ENCODE data around the gene PCDHB15. TPM values are rescaled to one million over a fixed set of nuclear protein-coding genes. Genes with fewer than 3 reads are reported as not detected.
"Not testable (repeated sequence)": the region's sequence is repeated elsewhere in the genome, so short reads cannot be mapped to it uniquely, and the experiment has no call there.

The PCDHB15 gene
- total and polyA plus RNA-seq, 7 donors: 0.44 to 2.5 (median 0.58) TPM

GRCh38 chr5:141241496-141241895, 3.7 kb upstream of the PCDHB15 start:
- DNase-seq (no peak), ATAC-seq (no peak)
- Histone ChIP-seq H3K27me3 (ENCODE audit: insufficient read depth in 3 of 3, low read length in 2 of 3) (peaks cover 0 to 59% (median 17%) of the 10 kb centered on the region in 3 donors), H3K4me1 (no peaks in the 10 kb centered on the region), H3K27ac (no peak overlapping the region), H3K4me3 (no peak overlapping the region), H3K36me3 (ENCODE audit: insufficient read depth in 1 of 2, low read depth in 1 of 2) (no peaks in the 10 kb centered on the region), H3K9me3 (peaks cover 37% of the 10 kb centered on the region)
- WGBS, 3 donors: 21 to 23% (median 22%) methylated on average over 34 to 43 of the region's 43 CpGs
- TF ChIP-seq, protein P1, sequence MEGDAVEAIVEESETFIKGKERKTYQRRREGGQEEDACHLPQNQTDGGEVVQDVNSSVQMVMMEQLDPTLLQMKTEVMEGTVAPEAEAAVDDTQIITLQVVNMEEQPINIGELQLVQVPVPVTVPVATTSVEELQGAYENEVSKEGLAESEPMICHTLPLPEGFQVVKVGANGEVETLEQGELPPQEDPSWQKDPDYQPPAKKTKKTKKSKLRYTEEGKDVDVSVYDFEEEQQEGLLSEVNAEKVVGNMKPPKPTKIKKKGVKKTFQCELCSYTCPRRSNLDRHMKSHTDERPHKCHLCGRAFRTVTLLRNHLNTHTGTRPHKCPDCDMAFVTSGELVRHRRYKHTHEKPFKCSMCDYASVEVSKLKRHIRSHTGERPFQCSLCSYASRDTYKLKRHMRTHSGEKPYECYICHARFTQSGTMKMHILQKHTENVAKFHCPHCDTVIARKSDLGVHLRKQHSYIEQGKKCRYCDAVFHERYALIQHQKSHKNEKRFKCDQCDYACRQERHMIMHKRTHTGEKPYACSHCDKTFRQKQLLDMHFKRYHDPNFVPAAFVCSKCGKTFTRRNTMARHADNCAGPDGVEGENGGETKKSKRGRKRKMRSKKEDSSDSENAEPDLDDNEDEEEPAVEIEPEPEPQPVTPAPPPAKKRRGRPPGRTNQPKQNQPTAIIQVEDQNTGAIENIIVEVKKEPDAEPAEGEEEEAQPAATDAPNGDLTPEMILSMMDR (IDR thresholded peaks at IDR 0.05): no peak
- intact Hi-C loops (cut with DNase I): loop anchor here in 1 of 2 donors (10.0 kb wide), 1 partner anchor 323 kb away; no protein-coding TSS in a partner anchor

DNA sequence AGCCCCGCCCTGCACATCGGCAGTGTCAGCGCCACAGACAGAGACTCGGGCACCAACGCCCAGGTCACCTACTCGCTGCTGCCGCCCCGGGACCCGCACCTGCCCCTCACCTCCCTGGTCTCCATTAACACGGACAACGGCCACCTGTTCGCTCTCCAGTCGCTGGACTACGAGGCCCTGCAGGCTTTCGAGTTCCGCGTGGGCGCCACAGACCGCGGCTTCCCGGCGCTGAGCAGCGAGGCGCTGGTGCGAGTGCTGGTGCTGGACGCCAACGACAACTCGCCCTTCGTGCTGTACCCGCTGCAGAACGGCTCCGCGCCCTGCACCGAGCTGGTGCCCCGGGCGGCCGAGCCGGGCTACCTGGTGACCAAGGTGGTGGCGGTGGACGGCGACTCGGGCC, 1.8 kb downstream of the PCDHB15 start:
- not testable (repeated sequence) for H3K27ac ChIP-seq; DNase-seq; ATAC-seq; H3K4me3 ChIP-seq; H3K36me3 ChIP-seq (ENCODE audit: insufficient read depth in 1 of 2, low read depth in 1 of 2); H3K4me1 ChIP-seq
- intact Hi-C loops (cut with DNase I): loop anchor here in 1 of 2 donors (1.0 to 10.0 kb wide), 2 partner anchors 14 to 318 kb away; no protein-coding TSS in a partner anchor
- WGBS, 3 donors: 27 to 49% (median 47%) methylated on average over 17 to 31 of the region's 42 CpGs
- peaks cover 47% of the 10 kb centered on the region for H3K9me3 ChIP-seq
- peaks cover 0 to 15% (median 7%) of the 10 kb centered on the region in 3 donors for H3K27me3 ChIP-seq (ENCODE audit: insufficient read depth in 3 of 3, low read length in 2 of 3)

DNA sequence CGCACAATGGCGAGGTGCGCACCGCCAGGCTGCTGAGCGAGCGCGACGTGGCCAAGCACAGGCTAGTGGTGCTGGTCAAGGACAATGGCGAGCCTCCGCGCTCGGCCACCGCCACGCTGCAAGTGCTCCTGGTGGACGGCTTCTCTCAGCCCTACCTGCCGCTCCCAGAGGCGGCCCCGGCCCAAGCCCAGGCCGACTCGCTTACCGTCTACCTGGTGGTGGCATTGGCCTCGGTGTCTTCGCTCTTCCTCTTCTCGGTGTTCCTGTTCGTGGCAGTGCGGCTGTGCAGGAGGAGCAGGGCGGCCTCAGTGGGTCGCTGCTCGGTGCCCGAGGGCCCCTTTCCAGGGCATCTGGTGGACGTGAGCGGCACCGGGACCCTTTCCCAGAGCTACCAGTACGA, 2.2 kb downstream of the PCDHB15 start:
- not testable (repeated sequence) for ATAC-seq; H3K4me1 ChIP-seq; H3K36me3 ChIP-seq (ENCODE audit: insufficient read depth in 1 of 2, low read depth in 1 of 2); H3K27ac ChIP-seq; DNase-seq; H3K4me3 ChIP-seq
- 45 to 51% (median 47%) methylated on average over 30 to 34 of the region's 34 CpGs for WGBS, 3 donors
- Histone ChIP-seq H3K27me3 (ENCODE audit: insufficient read depth in 3 of 3, low read length in 2 of 3) (peaks cover 0 to 14% (median 7%) of the 10 kb centered on the region in 3 donors), H3K9me3 (peaks cover 52% of the 10 kb centered on the region)
- intact Hi-C loops (cut with DNase I): loop anchor here in 1 of 2 donors (10.0 kb wide), 1 partner anchor 317 kb away; no protein-coding TSS in a partner anchor

GRCh38 chr5:141250576-141250975, 5.4 kb downstream of the PCDHB15 start:
- Histone ChIP-seq H3K4me3 (no peak overlapping the region), H3K9me3 (peaks cover 72% of the 10 kb centered on the region), H3K36me3 (ENCODE audit: insufficient read depth in 1 of 2, low read depth in 1 of 2) (no peaks in the 10 kb centered on the region), H3K4me1 (no peaks in the 10 kb centered on the region), H3K27me3 (ENCODE audit: insufficient read depth in 3 of 3, low read length in 2 of 3) (peaks cover 0 to 4% (median 4%) of the 10 kb centered on the region in 3 donors), H3K27ac (no peak overlapping the region)
- TF ChIP-seq, protein P1 (IDR thresholded peaks at IDR 0.05): no peak
- DNase-seq: no peak
- no peak for ATAC-seq
- intact Hi-C loops (cut with DNase I): no loop called here

GRCh38 chr5:141258464-141258863, 13.3 kb downstream of the PCDHB15 start:
- H3K4me3 ChIP-seq: no peak overlapping the region
- ATAC-seq (no peak), DNase-seq (no peak)
- no peaks in the 10 kb centered on the region for H3K27me3 ChIP-seq (ENCODE audit: insufficient read depth in 3 of 3, low read length in 2 of 3)
- intact Hi-C loops (cut with DNase I): no loop called here
- H3K9me3 ChIP-seq: peaks cover 95% of the 10 kb centered on the region
- H3K27ac ChIP-seq: no peak overlapping the region
- H3K36me3 ChIP-seq (ENCODE audit: insufficient read depth in 1 of 2, low read depth in 1 of 2): no peaks in the 10 kb centered on the region
- TF ChIP-seq, protein P1 (IDR thresholded peaks at IDR 0.05): no peak
- no peaks in the 10 kb centered on the region for H3K4me1 ChIP-seq

DNA sequence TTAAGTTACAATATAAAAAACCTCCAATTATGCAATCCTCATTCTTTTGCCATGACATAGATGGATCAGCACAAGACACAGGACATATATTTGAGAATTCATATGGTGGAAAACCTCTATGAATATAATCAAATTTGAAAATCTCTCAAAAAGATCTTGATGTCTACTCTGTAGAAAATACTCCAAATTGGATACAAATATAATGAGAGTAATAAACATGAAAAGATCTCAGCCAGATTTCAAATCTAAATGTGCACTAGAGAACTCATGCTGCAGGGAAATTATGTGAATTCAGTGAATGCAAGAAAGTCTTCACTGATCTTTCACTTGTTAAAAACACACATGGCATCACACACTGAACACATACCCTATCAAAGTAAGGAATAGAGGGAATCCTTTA, 13.8 kb downstream of the PCDHB15 start:
- H3K4me3 ChIP-seq: no peak overlapping the region
- no peaks in the 10 kb centered on the region for H3K36me3 ChIP-seq (ENCODE audit: insufficient read depth in 1 of 2, low read depth in 1 of 2)
- intact Hi-C loops (cut with DNase I): no loop called here
- TF ChIP-seq, protein P1 (IDR thresholded peaks at IDR 0.05): no peak
- H3K27ac ChIP-seq: no peak overlapping the region
- ATAC-seq (no peak), DNase-seq (no peak)
- H3K27me3 ChIP-seq (ENCODE audit: insufficient read depth in 3 of 3, low read length in 2 of 3): no peaks in the 10 kb centered on the region
- peaks cover 95% of the 10 kb centered on the region for H3K9me3 ChIP-seq
- H3K4me1 ChIP-seq: no peaks in the 10 kb centered on the region
